SIG-M5 treated with dmso at 0.1 percent for 504 hours (cell line): ENCODE data around the gene BICD2.
"Not testable (repeated sequence)": the region's sequence is repeated elsewhere in the genome, so short reads cannot be mapped to it uniquely, and the experiment has no call there.

Experiments
- DNase-seq: peaks from one replicate; lab custom pipeline; 2025; ENCODE audit not compliant: unreplicated experiment; lab: John Stamatoyannopoulos, UW

BICD2 gene

GRCh38 chr9:92771309-92771708, 6.7 kb upstream of the BICD2 start:
- no peak for DNase-seq

DNA sequence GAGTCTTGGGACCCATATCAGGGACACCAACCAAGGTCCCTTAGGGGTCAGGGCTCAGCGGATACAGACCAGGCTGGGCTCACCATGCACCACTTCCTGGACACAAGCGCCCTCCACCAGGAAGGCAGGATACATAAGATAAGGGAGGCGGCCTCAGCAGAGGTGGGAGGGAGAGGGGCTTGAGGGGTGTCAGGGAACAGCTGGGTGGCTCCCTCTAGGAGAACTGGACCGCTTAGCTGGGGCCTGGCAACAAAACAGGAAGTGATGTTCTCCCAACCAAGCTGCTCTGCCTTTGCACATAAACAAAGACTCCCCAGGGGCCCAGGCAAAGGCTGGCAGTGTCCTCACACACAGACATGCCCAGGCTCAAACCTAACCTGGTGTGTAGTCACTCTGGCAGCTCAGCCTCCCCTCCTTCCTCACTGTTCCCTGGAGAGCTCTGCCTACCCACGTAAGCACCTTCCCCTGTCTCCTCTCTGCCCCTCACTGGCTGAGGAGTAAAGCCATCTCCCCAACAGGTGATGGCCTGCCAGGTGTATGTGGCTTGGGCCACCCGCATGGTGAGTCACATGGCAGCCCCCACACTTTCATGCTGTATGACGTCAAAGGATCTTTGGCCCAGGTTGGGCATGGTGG, 5.8 kb upstream of the BICD2 start:
- peak; percentile 36 for DNase-seq

DNA sequence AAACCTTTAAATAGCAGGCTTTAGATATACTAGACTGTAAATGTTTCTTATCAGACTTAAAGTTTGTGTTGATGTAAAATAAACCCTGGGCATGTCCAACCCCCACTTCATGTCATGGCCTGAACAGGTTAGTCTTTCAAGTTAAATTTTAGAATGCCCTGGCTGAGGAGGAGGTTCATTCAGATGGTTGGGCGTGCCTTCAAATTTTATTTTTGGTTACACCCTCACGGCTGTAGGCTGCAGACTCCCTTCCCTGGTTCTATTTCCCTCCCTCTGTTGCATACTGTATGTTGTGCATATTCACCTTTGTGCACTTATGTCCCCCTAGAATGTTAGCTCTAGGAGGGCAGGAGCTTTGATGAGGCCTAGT, 5.3 kb upstream of the BICD2 start:
- DNase-seq, result no peak

GRCh38 chr9:92769286-92769685, 4.7 kb upstream of the BICD2 start:
- no peak for DNase-seq

DNA sequence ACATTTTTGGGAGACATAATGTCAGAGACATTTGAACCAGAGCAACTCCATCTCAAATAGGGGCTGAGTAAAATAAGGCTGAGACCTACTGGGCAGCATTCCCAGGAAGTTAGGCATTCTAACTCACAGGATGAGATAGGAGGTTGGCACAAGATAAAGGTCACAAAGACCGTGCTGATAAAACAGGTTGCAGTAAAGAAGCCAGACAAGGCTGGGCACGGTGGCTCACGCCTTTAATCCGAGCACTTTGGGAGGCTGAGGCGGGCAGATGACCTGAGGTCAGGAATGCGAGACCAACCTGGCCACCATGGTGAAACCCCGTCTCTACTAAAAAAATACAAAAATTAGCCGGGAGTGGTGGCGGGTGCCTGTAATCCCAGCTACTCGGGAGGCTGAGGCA, 4.2 kb upstream of the BICD2 start:
- DNase-seq, result not testable (repeated sequence)

GRCh38 chr9:92767066-92768054, 2.7 kb upstream of the BICD2 start:
- DNase-seq, result no peak

DNA sequence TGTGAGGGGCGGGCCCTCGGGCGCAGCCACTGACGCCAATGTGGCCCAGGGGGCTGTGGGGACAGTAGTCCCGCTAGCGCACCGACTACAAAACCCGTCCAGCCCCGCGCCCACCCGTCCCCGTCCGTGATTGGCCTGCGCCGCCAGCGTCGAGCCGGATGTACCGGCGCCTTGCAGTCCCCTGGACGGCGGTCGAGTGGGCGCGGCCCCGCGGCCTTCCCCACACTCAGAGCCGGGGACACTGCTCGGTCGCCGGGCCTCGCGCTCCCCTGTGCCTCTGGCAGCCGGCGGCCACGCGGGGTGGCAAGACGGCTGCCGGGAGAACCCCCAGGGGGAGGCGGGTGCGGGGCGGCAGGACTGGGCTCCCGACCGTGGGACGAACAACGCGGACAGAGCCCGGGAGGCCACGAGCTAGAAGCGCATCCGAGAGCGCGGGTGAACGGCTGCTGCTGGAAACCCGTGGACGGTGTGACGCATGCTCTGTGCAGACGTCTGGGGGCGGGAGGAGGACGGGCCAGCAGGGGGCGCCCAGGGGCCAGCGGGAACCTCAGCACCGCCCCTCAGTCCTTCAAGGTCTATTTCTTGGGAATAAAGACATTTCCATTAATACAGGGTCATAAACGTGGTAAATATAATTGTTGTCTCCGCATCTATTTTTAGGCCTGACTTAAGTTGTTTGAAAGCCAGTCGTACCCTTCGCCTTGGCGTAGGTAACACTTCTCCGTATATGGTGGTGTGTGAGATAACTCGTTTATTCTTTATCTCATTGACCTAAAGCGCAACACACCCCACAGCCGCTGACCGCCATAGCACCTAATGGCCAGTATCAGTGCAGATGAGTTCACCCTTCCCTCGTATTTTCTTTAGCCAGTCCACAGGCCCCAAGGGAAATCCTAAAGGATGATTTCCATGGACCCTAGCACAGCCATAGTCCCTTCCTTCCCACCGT, 629 bp upstream of the BICD2 start:
- DNase-seq, result peak; percentile 92

DNA sequence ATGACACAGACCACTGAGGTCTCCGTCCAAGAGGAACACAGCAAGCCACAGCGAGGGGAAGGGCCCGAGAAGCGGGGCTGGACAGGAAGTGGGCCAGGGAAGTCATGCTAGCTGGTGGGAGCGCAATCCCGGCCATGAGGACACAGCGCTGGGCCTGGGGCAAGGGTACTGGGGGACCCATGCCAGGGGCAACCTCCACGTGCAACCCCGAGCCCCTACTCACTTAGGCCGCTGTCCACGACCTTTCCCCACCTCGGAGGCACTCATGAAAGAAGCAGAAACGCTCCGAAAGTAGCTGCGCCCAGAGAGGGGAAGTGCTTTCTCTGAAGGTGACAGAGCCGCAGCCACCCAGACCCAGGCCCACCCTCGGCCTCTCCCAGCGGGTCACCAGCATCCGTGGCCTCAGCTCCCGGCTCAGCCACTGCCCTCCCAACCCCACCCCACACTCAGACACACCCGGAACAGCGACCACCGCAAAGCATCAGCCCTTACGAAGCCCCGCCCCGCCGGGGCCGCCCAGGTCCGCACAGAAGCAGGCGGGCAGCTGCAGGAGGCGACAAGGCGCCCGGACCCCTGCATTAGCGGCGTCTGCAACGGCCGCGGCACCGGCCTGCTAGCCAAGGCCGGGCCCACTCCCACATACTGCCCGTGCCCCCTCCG, 782 bp downstream of the BICD2 start:
- DNase-seq, result peak; percentile 47

- DNase-seq, result no peak
Observed at GRCh38 chr9:92762781-92763708, 1.6 kb downstream of the BICD2 start.

DNA sequence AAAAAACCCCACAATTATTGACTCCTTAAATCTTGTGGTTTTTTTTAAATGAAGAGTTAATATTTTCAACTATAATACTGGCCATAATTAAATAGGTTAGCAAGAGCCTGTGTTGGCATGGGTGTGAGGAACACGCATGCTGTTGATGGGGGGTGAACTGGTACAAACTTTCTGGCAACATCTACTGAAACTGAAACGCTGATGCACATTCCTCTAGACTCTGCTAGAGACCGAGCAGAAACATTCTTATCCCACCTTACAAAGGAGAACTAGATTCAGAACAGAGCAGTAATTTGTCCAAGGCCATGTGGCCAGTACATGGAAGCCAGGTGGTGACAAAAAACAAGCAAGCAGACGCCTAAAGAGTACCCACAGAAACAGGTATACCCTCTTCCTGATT, 2.4 kb downstream of the BICD2 start:
- DNase-seq, result no peak

DNA sequence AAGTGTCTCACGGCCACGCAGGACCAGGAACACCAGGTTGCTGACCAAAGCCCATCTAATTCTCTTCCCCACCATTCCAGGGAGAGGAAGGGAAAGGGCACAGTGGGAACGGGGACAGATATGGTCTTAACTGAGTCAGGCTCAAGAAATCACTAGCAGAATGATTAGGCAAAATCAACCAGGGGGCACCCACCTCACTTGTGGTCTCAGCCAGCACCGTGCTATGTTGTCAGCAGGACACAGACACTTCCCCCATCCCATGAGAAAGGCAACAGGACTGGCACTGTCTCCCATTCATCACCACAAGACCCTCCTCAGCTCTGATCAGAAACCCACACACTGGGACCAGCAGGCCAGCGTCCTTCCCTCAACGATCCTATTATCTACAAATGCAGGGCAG, 2.9 kb downstream of the BICD2 start:
- no peak for DNase-seq

GRCh38 chr9:92760494-92760893, 4.1 kb downstream of the BICD2 start:
- DNase-seq, result no peak

DNA sequence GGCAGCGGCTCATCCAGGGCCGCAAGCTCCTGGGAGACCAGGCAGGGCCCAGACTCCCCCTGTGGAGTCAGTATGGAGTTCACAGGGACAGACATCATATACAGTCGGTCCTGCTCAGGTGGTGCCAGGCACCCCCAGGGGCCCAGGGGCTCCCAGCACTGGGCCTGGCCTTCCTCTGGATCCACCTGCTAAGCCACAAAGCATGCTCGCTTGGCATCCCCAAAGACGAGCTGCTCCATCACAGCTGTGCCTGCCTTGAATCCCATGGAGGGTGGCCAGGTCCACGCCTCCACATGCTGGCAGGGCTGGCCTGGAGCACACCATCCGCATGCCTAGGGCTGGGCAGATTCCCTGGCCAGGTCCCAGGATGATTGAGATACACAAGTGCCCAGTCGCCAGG, 4.6 kb downstream of the BICD2 start:
- DNase-seq, result no peak

- no peak for DNase-seq
Observed at GRCh38 chr9:92759446-92759845, 5.2 kb downstream of the BICD2 start.

DNA sequence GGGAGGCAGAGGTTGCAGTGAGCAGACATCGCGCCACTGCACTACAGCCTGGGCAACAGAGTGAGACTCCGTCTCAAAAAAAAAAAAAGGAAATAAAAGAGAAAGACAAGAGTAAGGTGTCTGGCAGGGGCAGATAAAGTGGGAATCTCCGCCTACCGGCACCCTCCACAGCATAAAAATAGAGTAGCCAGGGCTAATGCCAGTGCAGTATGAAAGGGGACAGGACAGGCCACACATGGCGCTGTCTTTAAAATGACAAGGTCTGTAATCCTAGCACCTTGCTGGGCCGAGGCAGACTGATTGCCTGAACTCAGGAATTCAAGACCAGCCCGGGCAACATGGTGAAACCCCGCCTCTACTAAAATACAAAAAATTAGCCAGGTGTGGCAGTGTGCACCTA, 7.8 kb downstream of the BICD2 start:
- DNase-seq, result no peak

DNA sequence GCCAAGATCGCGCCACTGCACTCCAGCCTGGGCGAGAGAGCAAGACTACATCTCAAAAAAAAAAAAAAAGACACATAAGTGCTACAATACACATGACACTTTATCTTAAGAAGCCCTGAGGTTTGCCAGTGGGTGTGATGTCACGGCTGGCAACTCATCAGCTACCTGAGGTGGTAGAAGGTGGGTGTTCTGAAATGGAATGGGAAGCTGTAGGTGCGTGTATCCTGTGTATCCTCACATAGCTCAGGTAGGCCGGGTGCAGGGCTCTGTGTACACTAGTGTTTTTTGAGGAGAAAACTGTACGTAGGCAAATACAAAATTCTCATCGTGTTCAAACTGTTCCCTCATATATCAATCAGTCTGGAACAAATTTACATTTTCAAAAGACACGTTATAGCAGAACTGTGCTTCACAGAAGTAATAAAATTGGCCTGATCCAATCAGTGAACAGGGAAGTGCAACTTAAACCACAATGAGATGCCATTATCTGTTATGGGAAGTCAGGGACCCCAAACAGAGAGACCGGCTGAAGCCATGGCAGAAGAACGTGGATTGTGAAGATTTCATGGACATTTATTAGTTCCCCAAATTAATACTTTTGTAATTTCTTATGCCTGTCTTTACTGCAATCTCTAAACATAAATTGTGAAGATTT, 10.4 kb downstream of the BICD2 start:
- DNase-seq, result peak; percentile 28

DNA sequence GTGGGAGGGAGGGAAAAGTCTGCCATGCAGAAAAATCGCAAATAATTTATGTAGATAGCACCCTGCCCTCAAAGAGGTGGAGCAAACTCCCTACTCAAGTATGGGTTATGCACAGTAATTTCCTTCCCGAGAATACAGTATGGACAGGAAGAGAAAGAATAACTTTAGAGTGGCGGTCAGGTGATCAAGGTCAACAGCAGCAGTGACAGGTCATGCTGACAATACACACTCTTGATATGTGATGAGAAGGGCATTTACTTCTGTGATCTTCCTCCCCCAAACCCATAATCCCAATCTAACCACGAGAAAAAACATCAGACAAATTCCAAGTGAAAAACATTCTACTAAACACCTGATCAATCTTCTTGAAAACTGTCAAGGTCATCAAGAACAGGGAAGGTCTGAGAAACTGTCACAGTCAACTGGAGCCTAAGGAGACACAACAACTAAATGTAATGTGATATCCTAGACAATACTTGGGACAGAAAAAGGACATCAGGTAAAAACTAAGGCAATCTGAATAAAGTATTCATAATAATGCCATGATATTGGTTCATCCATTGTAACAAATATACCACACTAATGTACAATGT, 11.7 kb downstream of the BICD2 start:
- no peak for DNase-seq

- peak; percentile 53 for DNase-seq
Observed at GRCh38 chr9:92749934-92750315, 14.7 kb downstream of the BICD2 start.
